Naive thymus-derived CD4-positive, alpha-beta T cell (primary cell): ENCODE results near the gene TEX101. TPM values are rescaled to one million over a fixed set of nuclear protein-coding genes. Genes with fewer than 3 reads are reported as not detected.

Experiments used
- ATAC-seq: fragments of 150-1000 bp; cut with Tn5 transposase; 2 replicates; pipeline ENCODE4 v1.10.0; 2021; ENCODE audit warnings: mild to moderate bottlenecking, moderate library complexity
- CTCF ChIA-PET: fragments of 350-600 bp; sonication (Branson Sonifier 250); formaldehyde crosslinking; loops from one replicate; lab custom pipeline; 2021; ENCODE audit warnings: antibody characterized with exemption; lab: Charles Lee
- POLR2A ChIA-PET: fragments of 350-600 bp; sonication (Branson Sonifier 250); formaldehyde crosslinking; loops from one replicate; lab custom pipeline; 2021; ENCODE audit warnings: antibody characterized with exemption, inconsistent platforms; lab: Charles Lee
- DNase-seq, 9 donors: peaks; one replicate each; pipeline versions ENCODE4 v3.0.0 to v3.0.0-alpha.2; 2020 to 2022; ENCODE audit warnings: mixed read lengths in 1 of 9
- H3K27ac ChIP-seq: one replicate; pipeline ENCODE4 v1.7.0; 2013; ENCODE audit warnings: mild to moderate bottlenecking, low read depth, low read length, moderate library complexity
- H3K27me3 ChIP-seq, 2 donors: one replicate each; pipeline ENCODE4 v1.7.0; 2013; ENCODE audit warnings: low read length in 2 of 2, mild to moderate bottlenecking in 2 of 2, moderate library complexity in 2 of 2; ENCODE audit not compliant: control insufficient read depth in 2 of 2, insufficient read depth in 2 of 2
- H3K36me3 ChIP-seq, 3 experiments: 1 replicate in 2 of 3; 2 replicates in 1 of 3; pipeline ENCODE4 v1.7.0; 2013; ENCODE audit warnings: low read length in 3 of 3, mild to moderate bottlenecking in 3 of 3, moderate library complexity in 1 of 3; ENCODE audit not compliant: insufficient read depth in 3 of 3, control insufficient read depth in 2 of 3
- H3K4me1 ChIP-seq, 2 donors: one replicate each; pipeline ENCODE4 v1.7.0; 2013; ENCODE audit warnings: low read length in 2 of 2, mild to moderate bottlenecking in 2 of 2, moderate library complexity in 1 of 2; ENCODE audit not compliant: control insufficient read depth in 2 of 2, insufficient read depth in 2 of 2
- H3K4me3 ChIP-seq: 2 replicates; pipeline ENCODE4 v1.7.0; 2013; ENCODE audit warnings: mild to moderate bottlenecking, low read length
- H3K9me3 ChIP-seq, 3 experiments: 1 replicate in 2 of 3; 2 replicates in 1 of 3; pipeline ENCODE4 v1.7.0; 2013; ENCODE audit warnings: low read length in 3 of 3; ENCODE audit not compliant: control insufficient read depth in 2 of 3
- H3K27ac Mint-ChIP-seq, 9 donors: one replicate each; pipeline ENCODE4 v1.8.0; 2020 to 2022; ENCODE audit warnings: mixed read lengths in 9 of 9, mild to moderate bottlenecking in 8 of 9, moderate library complexity in 5 of 9, inconsistent platforms in 2 of 9
- H3K27me3 Mint-ChIP-seq, 5 donors: one replicate each; pipeline ENCODE4 v1.8.0; 2021 to 2022; ENCODE audit warnings: mixed read lengths in 5 of 5, mild to moderate bottlenecking in 1 of 5
- H3K36me3 Mint-ChIP-seq, 5 donors: one replicate each; pipeline ENCODE4 v1.8.0; 2020 to 2022; ENCODE audit warnings: mixed read lengths in 5 of 5, mild to moderate bottlenecking in 3 of 5, inconsistent platforms in 1 of 5
- H3K4me1 Mint-ChIP-seq, 7 donors: one replicate each; pipeline ENCODE4 v1.8.0; 2020 to 2022; ENCODE audit warnings: mixed read lengths in 7 of 7, mild to moderate bottlenecking in 3 of 7, inconsistent platforms in 1 of 7
- H3K4me3 Mint-ChIP-seq, 10 donors: one replicate each; pipeline ENCODE4 v1.8.0; 2020 to 2022; ENCODE audit warnings: mild to moderate bottlenecking in 10 of 10, mixed read lengths in 10 of 10, moderate library complexity in 6 of 10, inconsistent platforms in 2 of 10
- H3K9me3 Mint-ChIP-seq, 11 donors: one replicate each; pipeline ENCODE4 v1.8.0; 2020 to 2022; ENCODE audit warnings: mixed read lengths in 11 of 11, mild to moderate bottlenecking in 4 of 11, inconsistent platforms in 1 of 11, moderate library complexity in 1 of 11
- intact Hi-C, 2 donors: fragments of 100-400 bp; cut with micrococcal nuclease; formaldehyde crosslinking; loops; one replicate each; pipeline ENCODE4 v1.15.1; 2023
- polyA plus RNA-seq, 2 donors: library from polyadenylated mRNA; unstranded; fragments of 300-500 nt; fragmentation: Illumina TruSeq; gene quantifications; one replicate each; pipeline ENCODE4 v1.2.3, GENCODE V29; 2021
- total RNA-seq, 6 experiments: library from RNA in 5 of 6; stranded (reverse) in 5 of 6; gene quantifications; 1 replicate in 5 of 6; 2 replicates in 1 of 6; pipeline ENCODE4 v1.2.3 and lab custom pipeline; 2021 to 2026

Gene TEX101
- total and polyA plus RNA-seq, 7 experiments from 2014 or later: 1.1 TPM; not detected in 6

DNA sequence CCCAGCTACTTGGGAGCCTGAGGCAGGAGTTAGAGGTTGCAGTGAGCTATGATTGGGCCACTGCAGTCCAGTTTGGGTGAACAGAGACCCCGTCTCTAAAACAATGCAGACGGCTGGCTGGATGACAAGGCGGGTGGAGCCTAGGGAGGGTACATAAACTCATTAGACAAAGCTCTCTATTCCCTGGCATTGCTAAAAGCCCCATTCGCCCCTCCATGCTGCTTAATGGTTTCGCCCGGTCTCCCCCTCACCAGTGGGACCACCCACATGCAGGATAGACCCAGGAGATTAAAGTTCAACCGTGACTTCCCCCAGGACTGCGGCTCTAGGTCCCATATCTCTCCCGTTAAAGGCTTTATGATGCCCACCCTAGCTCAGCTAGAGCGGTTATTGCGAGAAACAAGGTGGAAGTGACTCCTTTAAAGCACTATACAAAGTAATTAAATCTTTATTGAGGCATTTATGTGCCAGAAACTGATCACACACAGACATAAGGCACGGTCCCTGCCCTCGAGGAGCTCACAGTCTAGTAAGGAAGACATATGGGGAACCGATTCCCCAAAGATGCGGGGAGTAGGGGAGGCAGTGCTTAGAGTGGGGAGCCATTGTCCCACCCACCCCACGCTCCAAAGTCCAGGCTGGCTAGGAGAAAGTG, 45.8 kb downstream of the TEX101 start:
- intact Hi-C loops: loop anchor here in 1 of 2 donors (5.0 to 10.0 kb wide), 3 partner anchors 117 to 294 kb away; partner anchors contain the start of genes IRGQ, PINLYP, SMG9 and XRCC1
- CTCF ChIA-PET: interaction anchor here (0.6 to 5.2 kb wide), 3 partner anchors 13 to 69 kb away, joined by 3 to 31 read pairs (median 4); no protein-coding TSS in a partner anchor
- Histone ChIP-seq H3K9me3 (no peaks in the 10 kb centered on the region), H3K4me3 (no peak overlapping the region), H3K27ac (no peak overlapping the region), H3K27me3 (no peaks in the 10 kb centered on the region), H3K4me1 (peaks cover 6% of the 10 kb centered on the region in 2 donors), H3K36me3 (no peaks in the 10 kb centered on the region)
- ATAC-seq (no peak), DNase-seq (no peak)
- peaks cover 8 to 43% (median 33%) of the 10 kb centered on the region in 7 donors for H3K4me1 Mint-ChIP-seq
- peak overlapping the region in 3 of 10 donors; percentile 1 to 87 (median 5) for H3K4me3 Mint-ChIP-seq
- H3K27me3 Mint-ChIP-seq: peaks cover 0 to 4% (median 0%) of the 10 kb centered on the region in 5 donors
- H3K9me3 Mint-ChIP-seq: no peaks in the 10 kb centered on the region
- POLR2A ChIA-PET: interaction anchor here (0.5 to 1.2 kb wide), 3 partner anchors 9 to 160 kb away, joined by 3 read pairs; no protein-coding TSS in a partner anchor
- H3K27ac Mint-ChIP-seq: peak overlapping the region in 6 of 9 donors; percentile 4 to 72 (median 20)
- H3K36me3 Mint-ChIP-seq: peaks cover 0 to 8% (median 0%) of the 10 kb centered on the region in 5 donors

DNA sequence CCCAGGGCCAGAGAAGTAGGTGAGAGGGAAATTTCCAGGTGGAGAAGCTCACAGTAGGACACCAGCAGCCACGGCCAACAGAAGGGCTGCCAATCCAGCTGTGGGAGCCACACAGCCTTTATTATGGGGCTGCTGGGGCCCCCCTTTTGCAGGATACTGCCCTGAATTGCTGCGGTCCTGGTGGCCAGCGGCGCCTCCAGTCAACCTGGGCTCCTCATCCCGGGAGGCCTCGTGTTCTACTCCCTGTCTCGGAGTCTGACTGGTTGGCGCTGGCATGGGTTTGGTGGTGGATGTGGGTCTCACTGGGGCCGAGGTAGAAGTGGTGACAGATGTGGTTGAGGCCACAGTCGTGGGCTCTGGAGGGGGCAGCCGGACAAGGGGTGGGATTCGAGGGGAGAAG, 46.6 kb downstream of the TEX101 start:
- intact Hi-C loops: loop anchor here in 1 of 2 donors (5.0 to 10.0 kb wide), 3 partner anchors 116 to 293 kb away; partner anchors contain the start of genes IRGQ, PINLYP, SMG9 and XRCC1
- DNase-seq (no peak), ATAC-seq (no peak)
- peak overlapping the region in 5 of 10 donors; percentile 87 to 99 (median 92) for H3K4me3 Mint-ChIP-seq
- ChIA-PET CTCF (interaction anchor here (0.6 to 5.2 kb wide), 2 partner anchors 13 to 68 kb away, joined by 3 to 31 read pairs; no protein-coding TSS in a partner anchor), POLR2A (interaction anchor here (0.5 kb wide), 1 partner anchor 159 kb away, joined by 3 read pairs; no protein-coding TSS in a partner anchor)
- H3K9me3 Mint-ChIP-seq: no peaks in the 10 kb centered on the region
- H3K4me1 Mint-ChIP-seq: peaks cover 10 to 50% (median 36%) of the 10 kb centered on the region in 7 donors
- Histone ChIP-seq H3K9me3 (no peaks in the 10 kb centered on the region), H3K27ac (no peak overlapping the region), H3K36me3 (no peaks in the 10 kb centered on the region), H3K4me1 (peaks cover 6% of the 10 kb centered on the region in 2 donors), H3K27me3 (no peaks in the 10 kb centered on the region), H3K4me3 (no peak overlapping the region)
- peaks cover 0 to 8% (median 0%) of the 10 kb centered on the region in 5 donors for H3K36me3 Mint-ChIP-seq
- H3K27me3 Mint-ChIP-seq: peaks cover 0 to 2% (median 0%) of the 10 kb centered on the region in 5 donors
- peak overlapping the region in 6 of 9 donors; percentile 5 to 100 (median 72) for H3K27ac Mint-ChIP-seq

DNA sequence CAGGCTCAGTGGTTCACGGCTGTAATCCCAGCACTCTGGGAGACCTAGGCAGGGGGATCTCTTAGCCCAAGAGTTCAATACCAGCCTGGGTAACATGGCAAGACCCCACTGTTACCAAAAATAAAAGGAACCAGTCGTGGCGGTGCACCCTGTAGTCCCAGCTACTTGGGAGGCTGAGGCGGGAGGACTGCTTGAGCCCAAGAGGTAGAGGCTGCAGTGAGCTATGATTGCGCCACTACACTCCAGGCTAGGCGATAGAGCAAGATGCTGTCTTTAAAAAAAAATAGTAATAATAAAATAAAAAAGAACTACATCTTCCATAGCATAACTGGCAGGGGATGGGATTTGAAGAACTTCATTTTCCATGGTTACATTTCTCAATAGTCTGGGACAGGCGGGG, 47.7 kb downstream of the TEX101 start:
- peak overlapping the region; percentile 87 to 99 (median 94) for H3K4me3 Mint-ChIP-seq
- POLR2A ChIA-PET: interaction anchor here (1.0 to 5.8 kb wide), 9 partner anchors 12 to 70 kb away, joined by 3 to 64 read pairs (median 9); partner anchors contain the start of genes PHLDB3 and ZNF575
- H3K4me1 ChIP-seq: peaks cover 6 to 7% of the 10 kb centered on the region in 2 donors
- peaks cover 13 to 55% (median 41%) of the 10 kb centered on the region in 7 donors for H3K4me1 Mint-ChIP-seq
- intact Hi-C loops: loop anchor here in 1 of 2 donors (2.0 to 10.0 kb wide), 4 partner anchors 16 to 292 kb away; partner anchors contain the start of genes IRGQ, PINLYP, SMG9 and XRCC1
- H3K9me3 ChIP-seq: no peaks in the 10 kb centered on the region
- peaks cover 0 to 2% (median 0%) of the 10 kb centered on the region in 5 donors for H3K27me3 Mint-ChIP-seq
- no peak for DNase-seq
- CTCF ChIA-PET: interaction anchor here (2.0 to 5.2 kb wide), 3 partner anchors 14 to 134 kb away, joined by 8 to 31 read pairs (median 10); partner anchors contain the start of genes IRGQ and ZNF576
- no peaks in the 10 kb centered on the region for H3K27me3 ChIP-seq
- no peaks in the 10 kb centered on the region for H3K36me3 ChIP-seq
- no peak for ATAC-seq
- peak overlapping the region; percentile 92 for H3K27ac ChIP-seq
- H3K4me3 ChIP-seq: no peak overlapping the region
- peak overlapping the region in 8 of 9 donors; percentile 15 to 100 (median 98) for H3K27ac Mint-ChIP-seq
- H3K9me3 Mint-ChIP-seq: no peaks in the 10 kb centered on the region
- peaks cover 0 to 8% (median 0%) of the 10 kb centered on the region in 5 donors for H3K36me3 Mint-ChIP-seq

DNA sequence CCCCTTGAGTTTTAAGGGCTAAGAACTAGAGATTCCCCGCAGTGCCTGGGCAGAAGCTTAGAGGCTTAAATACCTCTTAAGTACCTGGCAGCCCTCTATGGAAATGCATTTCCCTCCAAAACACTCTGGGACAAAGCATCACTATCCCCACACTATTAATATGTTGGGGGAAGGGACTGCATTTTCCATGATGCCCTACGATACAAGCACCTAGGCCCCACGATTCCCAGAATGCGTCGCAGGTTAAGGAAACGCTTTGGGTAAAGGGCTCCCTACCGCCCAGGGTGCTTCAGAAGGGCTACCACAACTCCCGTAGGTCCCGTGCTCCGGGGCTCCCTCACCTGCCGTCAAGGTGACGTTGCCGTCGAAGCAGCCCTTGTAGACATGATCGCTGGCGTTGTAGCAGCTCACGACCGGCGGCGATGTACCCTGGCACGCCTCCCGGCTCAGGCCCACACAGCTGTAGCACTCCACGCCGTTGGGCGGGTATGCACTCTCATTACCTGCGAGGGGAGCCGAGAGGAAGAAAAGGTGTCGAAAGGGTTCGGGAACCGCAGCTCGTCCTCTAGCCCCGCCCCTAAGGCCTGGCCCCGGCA, 48.2 kb downstream of the TEX101 start:
- Mint-ChIP-seq H3K36me3 (peaks cover 0 to 8% (median 0%) of the 10 kb centered on the region in 5 donors), H3K4me3 (peak overlapping the region; percentile 87 to 99 (median 94)), H3K4me1 (peaks cover 17 to 60% (median 44%) of the 10 kb centered on the region in 7 donors), H3K27me3 (peaks cover 0 to 2% (median 0%) of the 10 kb centered on the region in 5 donors), H3K9me3 (no peaks in the 10 kb centered on the region), H3K27ac (peak overlapping the region; percentile 89 to 100 (median 99))
- ChIA-PET POLR2A (interaction anchor here (0.6 to 5.8 kb wide), 20 partner anchors 10 to 157 kb away, joined by 3 to 64 read pairs (median 4); partner anchors contain the start of genes ETHE1, PHLDB3, PINLYP and XRCC1), CTCF (interaction anchor here (1.0 to 5.2 kb wide), 6 partner anchors 15 to 133 kb away, joined by 3 to 31 read pairs (median 9); partner anchors contain the start of genes IRGQ and ZNF576)
- H3K4me3 ChIP-seq: peak overlapping the region; percentile 92
- no peaks in the 10 kb centered on the region for H3K27me3 ChIP-seq
- no peak for DNase-seq
- intact Hi-C loops: loop anchor here (1.0 to 10.0 kb wide), 16 partner anchors 12 to 292 kb away; partner anchors contain the start of genes IRGQ (in 2 of the 2), PHLDB3 (in 2 of the 2), PINLYP (in 2 of the 2) and XRCC1 (in 2 of the 2)
- peak overlapping the region; percentile 92 for H3K27ac ChIP-seq
- H3K9me3 ChIP-seq: no peaks in the 10 kb centered on the region
- no peaks in the 10 kb centered on the region for H3K36me3 ChIP-seq
- no peak for ATAC-seq
- H3K4me1 ChIP-seq: peaks cover 6 to 12% of the 10 kb centered on the region in 2 donors

DNA sequence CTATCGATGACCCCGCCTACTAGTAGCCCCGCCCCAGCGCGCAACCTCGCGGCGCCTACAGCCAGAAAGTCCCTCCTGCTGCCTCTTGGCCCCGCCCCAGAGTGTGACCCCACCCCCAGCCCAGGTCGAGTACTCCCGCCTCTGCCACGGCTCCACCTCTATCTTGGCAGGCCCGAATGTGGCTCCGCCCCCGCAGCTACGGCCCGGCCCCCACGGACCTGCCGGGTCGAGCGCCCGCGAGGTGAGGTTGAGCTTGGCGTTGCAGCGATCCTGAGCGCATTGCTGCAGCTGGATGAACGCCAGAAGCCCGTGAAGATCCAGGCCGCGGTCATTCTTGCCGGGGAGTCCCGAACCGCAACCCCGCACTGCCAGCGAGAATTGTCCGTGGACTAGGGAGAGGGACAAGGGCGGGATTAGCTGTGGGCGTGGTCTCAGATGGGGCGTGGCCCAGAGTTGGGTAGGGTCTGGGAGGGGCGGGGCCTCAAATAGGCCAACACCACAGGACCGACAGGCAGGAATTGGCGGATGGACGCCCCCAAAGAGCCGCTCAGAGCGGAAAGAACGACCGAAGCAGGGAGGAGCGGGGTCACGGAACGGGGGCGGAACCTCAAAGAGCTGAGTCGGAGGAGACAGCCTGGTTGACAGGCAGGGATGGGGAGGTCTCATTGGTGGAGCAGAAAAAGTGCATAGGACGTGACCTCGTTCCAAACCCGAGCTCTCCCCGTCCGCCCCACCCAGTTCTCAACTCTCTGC, 48.9 kb downstream of the TEX101 start:
- Mint-ChIP-seq H3K4me1 (peaks cover 24 to 67% (median 51%) of the 10 kb centered on the region in 7 donors), H3K36me3 (peaks cover 0 to 8% (median 0%) of the 10 kb centered on the region in 5 donors), H3K27ac (peak overlapping the region; percentile 89 to 100 (median 99)), H3K4me3 (peak overlapping the region; percentile 87 to 99 (median 94)), H3K9me3 (no peaks in the 10 kb centered on the region), H3K27me3 (peaks cover 0 to 2% (median 0%) of the 10 kb centered on the region in 5 donors)
- intact Hi-C loops: loop anchor here (1.0 to 10.0 kb wide), 16 partner anchors 12 to 292 kb away; partner anchors contain the start of genes IRGQ (in 2 of the 2), PHLDB3 (in 2 of the 2), PINLYP (in 2 of the 2) and XRCC1 (in 2 of the 2)
- Histone ChIP-seq H3K9me3 (no peaks in the 10 kb centered on the region), H3K27me3 (no peaks in the 10 kb centered on the region), H3K27ac (peak overlapping the region; percentile 92), H3K4me3 (peak overlapping the region; percentile 92), H3K36me3 (no peaks in the 10 kb centered on the region), H3K4me1 (peaks cover 8 to 19% of the 10 kb centered on the region in 2 donors)
- peak; percentile 94 to 100 (median 99) for DNase-seq
- POLR2A ChIA-PET: interaction anchor here (0.6 to 5.8 kb wide), 24 partner anchors 10 to 156 kb away, joined by 3 to 64 read pairs (median 3); partner anchors contain the start of genes ETHE1, IRGQ, PHLDB3 and PINLYP
- ATAC-seq: peak; percentile 92
- CTCF ChIA-PET: interaction anchor here (0.6 to 5.2 kb wide), 10 partner anchors 9 to 133 kb away, joined by 3 to 31 read pairs (median 4); partner anchors contain the start of genes IRGQ, PHLDB3, ZNF575 and ZNF576
